HG03575 (cell line): ENCODE measurements around the gene TGFBR2.

Experiments used
- ATAC-seq: cut with Tn5 transposase; IDR thresholded peaks from one replicate; pipeline ENCODE4 v1.9.1; 2021; ENCODE audit not compliant: unreplicated experiment, insufficient number of reproducible peaks, low FRiP score; ENCODE audit errors: extremely low read depth

TGFBR2 gene

DNA sequence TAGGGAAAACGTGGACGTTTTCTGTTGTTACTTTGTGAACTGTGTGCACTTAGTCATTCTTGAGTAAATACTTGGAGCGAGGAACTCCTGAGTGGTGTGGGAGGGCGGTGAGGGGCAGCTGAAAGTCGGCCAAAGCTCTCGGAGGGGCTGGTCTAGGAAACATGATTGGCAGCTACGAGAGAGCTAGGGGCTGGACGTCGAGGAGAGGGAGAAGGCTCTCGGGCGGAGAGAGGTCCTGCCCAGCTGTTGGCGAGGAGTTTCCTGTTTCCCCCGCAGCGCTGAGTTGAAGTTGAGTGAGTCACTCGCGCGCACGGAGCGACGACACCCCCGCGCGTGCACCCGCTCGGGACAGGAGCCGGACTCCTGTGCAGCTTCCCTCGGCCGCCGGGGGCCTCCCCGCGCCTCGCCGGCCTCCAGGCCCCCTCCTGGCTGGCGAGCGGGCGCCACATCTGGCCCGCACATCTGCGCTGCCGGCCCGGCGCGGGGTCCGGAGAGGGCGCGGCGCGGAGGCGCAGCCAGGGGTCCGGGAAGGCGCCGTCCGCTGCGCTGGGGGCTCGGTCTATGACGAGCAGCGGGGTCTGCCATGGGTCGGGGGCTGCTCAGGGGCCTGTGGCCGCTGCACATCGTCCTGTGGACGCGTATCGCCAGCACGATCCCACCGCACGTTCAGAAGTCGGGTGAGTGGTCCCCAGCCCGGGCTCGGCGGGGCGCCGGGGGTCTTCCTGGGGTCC is at the start of gene TGFBR2:
Gene TGFBR2 (plus strand): TSS at position 301 of the 731 bp plus-strand sequence. CDS start 283 bp downstream, at position 584.
- ATAC-seq, result peak; percentile 52

- no peak for ATAC-seq
Measured at GRCh38 chr3:30557746-30558303, 48.6 kb upstream of the TGFBR2 start.

DNA sequence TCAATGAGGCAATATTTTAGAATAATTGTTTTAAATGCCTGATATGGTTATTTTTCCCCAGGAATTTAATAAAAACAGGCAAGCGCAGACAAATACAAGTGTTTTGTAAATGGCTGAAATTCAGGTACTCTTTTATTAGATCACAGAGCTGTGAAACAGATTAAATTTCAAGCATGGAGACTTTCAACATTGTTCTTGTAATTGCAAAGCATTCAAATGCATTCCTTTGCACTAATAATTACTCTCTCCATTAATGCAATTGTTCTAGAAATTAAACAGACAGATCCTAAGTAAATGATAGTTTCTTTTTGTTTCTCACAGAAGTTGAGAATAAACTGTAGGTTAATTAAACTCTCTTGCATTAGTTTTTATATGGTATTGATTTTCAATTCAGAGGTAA is 42.4 kb upstream of the TGFBR2 start:
- no peak for ATAC-seq

GRCh38 chr3:30567139-30567753 is 39.2 kb upstream of the TGFBR2 start:
- ATAC-seq, result no peak

DNA sequence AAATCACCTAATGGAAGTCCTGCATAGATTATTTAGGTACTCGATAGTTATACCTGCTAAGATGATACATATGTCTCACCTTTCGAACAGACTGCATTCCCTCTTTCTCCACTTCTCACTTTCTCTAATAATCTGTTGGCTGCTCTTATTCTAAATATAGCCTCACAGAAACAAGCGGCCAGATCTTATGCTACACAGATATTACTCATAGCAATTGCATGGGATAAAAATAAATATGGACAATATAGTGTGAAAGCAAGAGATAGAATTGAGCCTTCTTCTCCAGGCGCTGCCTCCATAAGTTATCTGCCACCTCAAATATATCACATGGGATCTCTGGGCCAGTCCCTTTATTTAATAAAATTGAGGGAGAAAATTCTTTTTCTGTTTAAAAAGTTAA is 29.5 kb upstream of the TGFBR2 start:
- no peak for ATAC-seq

DNA sequence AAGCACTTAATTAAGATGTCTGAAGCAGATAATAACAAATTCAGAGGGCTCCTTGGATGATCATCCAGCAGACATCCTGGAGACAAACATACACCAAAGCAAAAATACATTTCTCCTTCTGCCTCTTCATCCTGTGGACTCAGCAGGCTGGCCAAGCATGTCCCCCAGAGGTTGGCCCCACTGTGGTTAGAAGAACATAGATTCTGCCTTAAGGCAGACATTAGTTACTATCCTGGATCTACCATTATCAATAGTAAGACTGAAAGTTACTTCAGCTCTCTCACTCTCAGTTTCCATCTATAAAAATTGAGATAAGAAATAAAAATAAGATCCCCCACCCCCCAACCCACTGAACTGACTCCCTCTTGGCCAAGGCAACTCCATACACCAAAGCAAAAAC is 28.6 kb upstream of the TGFBR2 start:
- no peak for ATAC-seq

- ATAC-seq, result no peak
Measured at GRCh38 chr3:30578479-30578878, 27.9 kb upstream of the TGFBR2 start.

DNA sequence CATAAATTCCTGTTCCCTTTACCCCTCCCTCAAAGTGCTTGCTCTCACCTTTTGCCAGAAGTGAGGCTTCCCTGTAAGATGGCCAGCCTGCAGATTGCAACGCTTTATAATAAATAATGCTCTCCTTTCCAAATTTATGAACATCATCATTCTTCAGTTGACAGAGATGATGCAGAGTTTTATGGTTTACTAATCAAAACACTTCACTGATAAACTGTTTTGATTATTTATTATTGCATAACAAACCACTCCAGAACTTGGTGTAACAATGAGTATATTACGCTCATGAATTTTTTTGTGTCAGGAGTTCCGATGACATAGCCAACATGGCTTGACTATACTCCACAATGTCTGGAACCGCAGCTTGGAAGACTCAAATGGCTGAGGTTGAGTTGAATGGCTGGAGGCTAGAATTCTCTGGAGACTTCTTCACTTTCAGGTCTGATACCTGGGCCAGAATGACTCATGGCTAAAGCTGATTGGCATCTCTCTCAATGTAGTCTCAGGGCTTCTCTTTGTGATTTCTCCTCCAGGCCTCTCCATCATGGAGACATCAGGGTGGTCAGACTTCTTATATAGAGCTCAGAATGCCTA is 27.3 kb upstream of the TGFBR2 start:
- no peak for ATAC-seq

DNA sequence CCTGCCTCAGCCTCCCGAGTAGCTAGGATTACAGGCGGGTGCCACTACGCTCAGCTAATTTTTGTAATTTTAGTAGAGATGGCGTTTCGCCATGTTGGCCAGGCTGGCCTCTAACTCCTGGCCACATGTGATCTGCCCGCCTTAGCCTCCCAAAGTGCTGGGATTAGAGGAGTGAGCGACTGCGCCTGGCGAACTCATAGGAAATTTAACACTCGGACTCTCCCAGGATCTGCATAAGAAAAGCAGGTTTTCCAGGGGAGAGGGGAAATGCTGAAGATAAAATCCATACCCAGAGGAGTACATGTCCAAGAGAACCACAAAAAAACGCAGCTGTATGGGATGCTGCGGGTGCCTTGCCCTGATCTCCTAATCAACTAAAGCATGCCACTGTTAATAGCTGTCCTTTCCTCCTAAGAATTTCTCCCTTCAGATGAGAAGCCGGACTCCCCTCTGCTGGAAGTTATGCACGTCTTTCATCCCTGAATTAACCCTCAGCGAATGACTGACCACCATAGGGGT is 25.3 kb upstream of the TGFBR2 start:
- no peak for ATAC-seq

DNA sequence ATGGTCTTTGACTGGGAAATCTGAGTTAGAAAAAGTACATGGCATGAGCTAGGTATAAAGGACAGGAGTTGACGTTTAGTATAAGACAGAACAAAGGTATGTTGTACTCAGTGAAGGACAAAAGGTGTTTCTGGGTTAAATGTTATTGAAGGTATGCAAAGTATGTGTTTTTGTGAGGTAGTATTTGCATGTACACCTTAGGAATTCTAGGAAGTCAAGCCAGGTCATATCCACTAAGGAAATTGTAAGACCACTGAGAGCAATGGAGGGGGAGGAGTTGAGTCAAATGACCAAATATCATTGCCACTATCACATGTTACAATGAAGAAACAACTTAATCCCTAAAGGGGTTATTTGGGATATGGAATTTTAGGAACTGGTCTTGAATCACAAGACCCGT is 24.4 kb upstream of the TGFBR2 start:
- ATAC-seq, result no peak

DNA sequence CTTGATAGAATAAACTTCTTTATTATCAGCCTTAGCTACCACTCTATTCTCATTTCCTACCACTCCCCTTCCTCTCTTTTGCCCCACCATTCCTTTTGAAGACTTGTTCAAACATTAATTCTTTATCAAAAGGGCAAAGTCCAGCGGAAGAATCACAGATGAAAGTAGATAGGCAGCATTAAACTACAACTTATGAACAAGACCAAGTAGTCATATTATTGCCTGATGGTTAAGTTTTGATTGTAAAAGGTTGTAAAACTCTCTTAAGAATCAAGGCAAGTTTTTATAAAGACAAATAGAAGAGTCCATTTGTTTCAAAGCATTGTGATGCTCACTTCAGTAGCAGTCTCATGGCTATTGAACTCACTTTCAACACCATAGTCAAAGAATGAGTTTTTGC is 22.4 kb upstream of the TGFBR2 start:
- no peak for ATAC-seq

GRCh38 chr3:30585654-30586053 is 20.7 kb upstream of the TGFBR2 start:
- no peak for ATAC-seq

- ATAC-seq, result no peak
Measured at GRCh38 chr3:30586096-30586805, 20.1 kb upstream of the TGFBR2 start.

DNA sequence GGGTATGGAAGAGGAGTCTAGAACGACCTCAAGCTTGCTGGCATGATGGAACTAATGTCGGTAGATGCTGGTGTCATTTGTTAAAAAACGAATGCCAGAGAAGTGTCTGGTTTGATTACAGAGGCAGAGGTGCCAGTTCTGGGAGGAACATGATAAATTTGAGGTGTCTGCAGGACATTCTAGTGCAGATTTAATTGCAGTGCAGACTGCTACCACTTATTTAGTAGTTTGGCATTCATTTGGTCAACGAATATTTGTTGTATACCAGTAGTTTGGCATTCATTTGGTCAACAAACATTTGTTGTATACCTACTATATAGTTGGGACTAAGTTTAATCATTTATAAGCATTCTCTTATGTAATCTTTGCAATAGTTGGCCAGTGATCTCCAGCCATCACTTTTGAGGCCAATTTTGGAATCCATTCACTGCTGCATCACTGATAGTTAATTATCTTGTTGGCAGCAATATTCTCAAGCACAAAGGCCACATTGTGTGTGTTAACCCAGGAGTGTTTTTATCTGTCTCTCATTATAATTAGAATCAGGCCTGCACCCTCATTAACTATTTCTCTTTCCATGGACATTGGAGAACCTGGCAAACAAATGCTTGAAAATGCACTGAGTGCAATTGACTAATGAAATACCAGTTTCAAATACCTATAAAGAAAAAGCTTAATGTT is 19.5 kb upstream of the TGFBR2 start:
- no peak for ATAC-seq

DNA sequence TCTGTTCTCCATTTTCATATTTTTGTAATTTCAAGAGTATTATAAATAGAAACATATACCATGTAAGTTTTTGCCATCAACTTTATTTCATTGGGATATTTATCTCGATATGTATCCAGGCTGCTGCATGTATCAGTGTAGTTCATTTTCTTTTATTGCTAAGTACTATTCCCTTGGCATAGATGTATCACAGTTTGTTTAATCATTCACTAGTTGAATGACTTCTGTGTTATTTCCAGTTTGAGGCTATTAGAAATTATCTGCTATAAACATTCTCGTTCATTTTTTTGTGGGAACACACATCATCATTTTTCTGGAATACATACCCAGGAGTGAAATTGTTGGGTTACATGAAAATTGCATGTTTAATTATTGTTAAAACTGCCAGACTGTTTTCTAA is 18.5 kb upstream of the TGFBR2 start:
- no peak for ATAC-seq

GRCh38 chr3:30596152-30596551 is 10.2 kb upstream of the TGFBR2 start:
- no peak for ATAC-seq

GRCh38 chr3:30597131-30597768 is 9.2 kb upstream of the TGFBR2 start:
- ATAC-seq, result no peak

DNA sequence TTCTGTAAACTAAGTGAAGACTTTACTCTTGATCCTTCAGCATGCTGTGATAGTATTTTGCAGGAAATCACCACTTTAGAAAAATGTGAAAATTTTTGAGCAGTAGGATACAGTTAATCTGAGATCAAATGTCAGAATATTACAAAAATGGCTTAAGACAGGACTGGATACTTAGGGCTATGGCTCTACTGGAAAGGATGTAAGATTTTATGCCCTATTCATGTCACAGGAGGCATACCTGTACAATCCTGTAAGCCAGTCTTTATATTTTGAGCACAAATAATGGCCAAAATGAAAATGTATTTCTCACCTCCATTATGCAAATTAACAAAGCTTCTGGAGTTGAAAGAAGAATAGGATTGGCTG is 8.6 kb upstream of the TGFBR2 start:
- ATAC-seq, result no peak
